Fibroblast of villous mesenchyme (primary cell): Measurements from ENCODE around the gene MUC5AC. TPM values are rescaled to one million over a fixed set of nuclear protein-coding genes. Genes with fewer than 3 reads are reported as not detected.

Experiments
- DNase-seq: peaks from one replicate; pipeline ENCODE4 v3.0.0-alpha.2; 2010; ENCODE audit warnings: low read depth
- H3K4me3 ChIP-seq: 2 replicates; pipeline ENCODE4 v1.5.1; 2011; ENCODE audit warnings: low read depth, mild to moderate bottlenecking, low read length
- total RNA-seq: library from RNA; depleted of rRNA; stranded (reverse); fragments of >200 nt; gene quantifications from 2 replicates; pipeline ENCODE4 v1.2.3, GENCODE V29; 2012
- TF ChIP-seq, protein P1 (sequence below): IDR thresholded peaks from 2 replicates; pipeline ENCODE4 v1.5.1; 2012; ENCODE audit warnings: low read depth, mild to moderate bottlenecking, low read length; ENCODE audit not compliant: insufficient read depth

MUC5AC gene
- total RNA-seq, 1 donor = not detected

DNA sequence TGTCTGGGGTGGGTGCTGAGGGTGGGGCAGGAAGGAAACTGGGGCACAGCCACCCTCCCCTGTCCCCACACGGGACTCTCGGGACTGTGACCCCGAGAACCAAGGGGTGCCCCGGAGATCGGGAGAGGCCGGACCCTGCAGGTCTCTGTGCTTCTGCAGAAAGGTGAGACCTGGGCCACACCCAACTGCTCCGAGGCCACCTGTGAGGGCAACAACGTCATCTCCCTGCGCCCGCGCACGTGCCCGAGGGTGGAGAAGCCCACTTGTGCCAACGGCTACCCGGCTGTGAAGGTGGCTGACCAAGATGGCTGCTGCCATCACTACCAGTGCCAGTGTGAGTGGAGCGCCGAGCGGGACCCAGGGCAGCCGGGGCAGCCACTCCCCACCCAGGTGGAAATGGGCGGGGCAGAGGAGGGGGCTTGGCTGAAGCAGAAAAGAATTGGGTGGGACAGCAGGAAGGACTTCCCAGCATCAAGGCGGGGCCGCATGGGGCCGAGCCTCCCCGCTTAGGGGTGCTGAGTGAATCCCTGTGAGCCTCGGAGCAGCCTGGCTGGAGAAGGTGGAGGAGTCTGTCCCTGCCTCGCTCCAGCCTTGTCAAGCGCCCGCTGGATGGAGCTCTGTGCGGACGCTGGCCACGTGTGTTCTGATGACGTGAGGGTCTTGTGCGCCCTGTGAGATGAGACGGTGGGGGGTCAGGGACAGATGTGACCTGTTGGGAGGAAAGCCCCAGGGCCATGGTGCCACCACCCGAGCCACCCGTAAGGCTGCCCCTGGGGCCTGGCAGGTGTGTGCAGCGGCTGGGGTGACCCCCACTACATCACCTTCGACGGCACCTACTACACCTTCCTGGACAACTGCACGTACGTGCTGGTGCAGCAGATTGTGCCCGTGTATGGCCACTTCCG lies 35.8 kb downstream of the MUC5AC start:
- TF ChIP-seq, protein P1, sequence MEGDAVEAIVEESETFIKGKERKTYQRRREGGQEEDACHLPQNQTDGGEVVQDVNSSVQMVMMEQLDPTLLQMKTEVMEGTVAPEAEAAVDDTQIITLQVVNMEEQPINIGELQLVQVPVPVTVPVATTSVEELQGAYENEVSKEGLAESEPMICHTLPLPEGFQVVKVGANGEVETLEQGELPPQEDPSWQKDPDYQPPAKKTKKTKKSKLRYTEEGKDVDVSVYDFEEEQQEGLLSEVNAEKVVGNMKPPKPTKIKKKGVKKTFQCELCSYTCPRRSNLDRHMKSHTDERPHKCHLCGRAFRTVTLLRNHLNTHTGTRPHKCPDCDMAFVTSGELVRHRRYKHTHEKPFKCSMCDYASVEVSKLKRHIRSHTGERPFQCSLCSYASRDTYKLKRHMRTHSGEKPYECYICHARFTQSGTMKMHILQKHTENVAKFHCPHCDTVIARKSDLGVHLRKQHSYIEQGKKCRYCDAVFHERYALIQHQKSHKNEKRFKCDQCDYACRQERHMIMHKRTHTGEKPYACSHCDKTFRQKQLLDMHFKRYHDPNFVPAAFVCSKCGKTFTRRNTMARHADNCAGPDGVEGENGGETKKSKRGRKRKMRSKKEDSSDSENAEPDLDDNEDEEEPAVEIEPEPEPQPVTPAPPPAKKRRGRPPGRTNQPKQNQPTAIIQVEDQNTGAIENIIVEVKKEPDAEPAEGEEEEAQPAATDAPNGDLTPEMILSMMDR = no peak
- DNase-seq = no peak
- H3K4me3 ChIP-seq = no peak overlapping the region

DNA sequence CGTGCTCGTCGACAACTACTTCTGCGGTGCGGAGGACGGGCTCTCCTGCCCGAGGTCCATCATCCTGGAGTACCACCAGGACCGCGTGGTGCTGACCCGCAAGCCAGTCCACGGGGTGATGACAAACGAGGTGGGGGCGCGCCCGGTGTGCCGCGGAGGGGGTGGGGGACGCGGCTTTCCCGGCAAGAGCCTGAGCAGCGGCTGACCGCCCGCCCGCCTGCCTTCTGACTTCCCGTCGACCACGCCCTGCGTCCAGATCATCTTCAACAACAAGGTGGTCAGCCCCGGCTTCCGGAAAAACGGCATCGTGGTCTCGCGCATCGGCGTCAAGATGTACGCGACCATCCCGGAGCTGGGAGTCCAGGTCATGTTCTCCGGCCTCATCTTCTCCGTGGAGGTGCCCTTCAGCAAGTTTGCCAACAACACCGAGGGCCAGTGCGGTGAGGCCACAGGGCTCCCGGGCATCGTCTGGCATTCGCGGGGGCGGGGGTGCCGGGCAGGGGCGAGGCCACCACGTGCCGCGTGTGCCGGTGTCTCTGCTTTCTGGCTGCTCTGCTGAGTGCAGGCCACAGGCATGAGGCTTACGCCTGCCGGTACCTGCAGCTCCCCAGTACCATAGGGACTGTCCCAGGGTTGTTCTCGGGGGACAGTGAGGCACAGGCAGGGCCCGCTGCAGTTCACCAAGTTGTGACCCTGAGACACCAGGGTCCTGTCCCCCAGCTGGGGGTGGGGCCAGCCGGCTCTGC lies 36.7 kb downstream of the MUC5AC start:
- TF ChIP-seq, protein P1 = no peak
- DNase-seq = no peak
- no peak overlapping the region for H3K4me3 ChIP-seq

DNA sequence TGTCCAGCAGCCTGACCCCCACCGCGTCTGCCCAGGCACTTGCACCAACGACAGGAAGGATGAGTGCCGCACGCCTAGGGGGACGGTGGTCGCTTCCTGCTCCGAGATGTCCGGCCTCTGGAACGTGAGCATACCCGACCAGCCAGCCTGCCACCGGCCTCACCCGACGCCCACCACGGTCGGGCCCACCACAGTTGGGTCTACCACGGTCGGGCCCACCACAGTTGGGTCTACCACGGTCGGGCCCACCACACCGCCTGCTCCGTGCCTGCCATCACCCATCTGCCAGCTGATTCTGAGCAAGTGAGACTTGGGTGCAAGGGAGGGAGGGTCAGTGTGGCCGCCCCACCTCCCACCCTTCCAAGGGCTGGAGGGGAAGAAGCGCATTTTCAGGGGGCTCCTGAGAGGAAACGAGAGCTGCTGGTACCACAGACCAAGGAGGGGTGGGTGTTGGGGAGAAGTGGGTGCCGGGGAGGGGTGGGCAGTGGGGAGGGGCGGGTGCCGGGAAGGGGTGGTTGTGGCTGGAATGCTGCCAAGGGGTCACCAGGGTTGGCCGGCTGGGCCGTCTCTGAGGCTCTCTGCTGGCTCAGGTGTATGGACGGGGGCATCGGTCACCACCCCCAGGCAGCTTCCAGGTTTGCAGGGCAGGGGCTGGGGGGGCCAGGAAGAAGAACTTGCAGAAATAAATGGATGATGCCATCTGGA lies 37.4 kb downstream of the MUC5AC start:
- DNase-seq = no peak
- TF ChIP-seq, protein P1 = no peak
- no peak overlapping the region for H3K4me3 ChIP-seq

DNA sequence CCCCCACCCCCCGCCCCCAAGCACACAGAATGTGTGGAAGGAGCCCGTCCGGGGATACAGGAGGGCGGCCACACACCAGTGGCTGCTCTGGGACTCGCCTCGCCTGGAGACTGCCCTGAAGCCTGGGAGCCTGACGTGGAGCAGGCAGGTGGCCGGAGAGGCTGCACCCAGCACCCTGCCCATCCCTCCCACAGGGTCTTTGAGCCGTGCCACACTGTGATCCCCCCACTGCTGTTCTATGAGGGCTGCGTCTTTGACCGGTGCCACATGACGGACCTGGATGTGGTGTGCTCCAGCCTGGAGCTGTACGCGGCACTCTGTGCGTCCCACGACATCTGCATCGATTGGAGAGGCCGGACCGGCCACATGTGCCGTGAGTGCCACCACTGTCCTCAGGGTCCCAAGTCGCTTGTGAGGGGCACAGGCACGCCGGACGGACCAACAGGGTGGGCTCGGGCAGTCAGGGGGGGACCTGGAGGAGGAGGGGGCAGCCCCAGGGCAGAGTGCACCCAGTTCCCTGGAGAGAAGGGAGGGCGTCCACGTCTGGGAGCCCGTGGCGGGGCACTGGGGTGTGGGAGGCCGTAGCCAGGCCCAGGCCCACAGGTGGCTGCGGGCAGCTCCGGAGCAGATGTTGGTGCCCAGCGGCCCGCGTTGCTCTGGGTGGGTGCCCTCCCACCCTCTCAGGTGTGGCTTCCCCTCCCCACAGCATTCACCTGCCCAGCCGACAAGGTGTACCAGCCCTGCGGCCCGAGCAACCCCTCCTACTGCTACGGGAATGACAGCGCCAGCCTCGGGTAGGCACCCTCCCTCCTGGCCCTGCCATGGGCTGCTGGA lies 38.1 kb downstream of the MUC5AC start:
- H3K4me3 ChIP-seq = no peak overlapping the region
- DNase-seq = no peak
- TF ChIP-seq, protein P1 = no peak

DNA sequence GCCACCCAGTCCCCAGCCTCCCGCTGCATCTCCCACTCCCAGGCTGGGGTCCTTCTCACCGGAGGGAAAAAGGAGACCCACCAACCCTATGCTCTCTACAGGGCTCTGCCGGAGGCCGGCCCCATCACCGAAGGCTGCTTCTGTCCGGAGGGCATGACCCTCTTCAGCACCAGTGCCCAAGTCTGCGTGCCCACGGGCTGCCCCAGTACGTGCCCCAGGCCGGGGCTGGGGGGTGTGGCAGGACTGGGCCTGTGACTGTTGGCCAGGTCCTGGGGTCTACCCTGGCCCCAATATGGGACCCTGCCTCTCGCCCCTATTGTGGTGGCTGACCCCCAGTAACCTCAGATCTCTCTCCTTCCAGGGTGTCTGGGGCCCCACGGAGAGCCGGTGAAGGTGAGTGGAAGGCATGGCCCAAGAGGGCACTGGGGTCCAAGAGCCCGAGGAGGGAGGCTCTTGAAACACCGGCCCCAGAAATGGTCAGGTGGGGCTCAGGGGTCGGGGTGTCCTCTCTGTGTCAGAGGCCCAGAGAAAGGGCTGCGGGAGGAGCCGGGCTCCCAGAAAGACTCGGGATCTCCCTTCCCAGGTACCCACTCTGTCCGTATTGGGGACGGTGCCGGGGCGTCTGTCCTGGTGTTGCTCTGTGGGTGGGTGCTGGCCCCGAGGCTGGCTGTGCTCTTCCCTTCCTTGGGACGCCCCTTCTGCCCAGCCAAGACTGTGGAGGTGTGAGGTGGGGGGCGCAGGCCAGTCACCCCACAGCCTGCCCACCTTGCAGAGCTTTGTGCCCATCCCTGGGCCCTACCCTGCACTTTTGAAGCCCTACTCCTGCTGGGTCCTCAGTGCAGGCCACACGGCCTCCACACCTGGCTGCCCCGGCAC lies 39.0 kb downstream of the MUC5AC start:
- no peak for DNase-seq
- H3K4me3 ChIP-seq = no peak overlapping the region
- TF ChIP-seq, protein P1 = no peak
